Measurements from ENCODE around the gene TOLLIP.

Gene TOLLIP

GRCh38 chr11:1283906-1284305, 25.5 kb downstream of the TOLLIP start:
- no peaks in the 10 kb centered on the region for H3K27me3 ChIP-seq (replicated peaks; ENCODE audit: control insufficient read depth, insufficient read depth, low read length)
- peaks cover 78% of the 10 kb centered on the region for H3K36me3 ChIP-seq (ENCODE audit: control insufficient read depth, insufficient read depth, low read length, severe bottlenecking)
- no peaks in the 10 kb centered on the region for H3K4me1 ChIP-seq (ENCODE audit: control insufficient read depth, insufficient read depth, low read length)
- H3K9ac ChIP-seq (ENCODE audit: low read length), result no peak overlapping the region
- no peak overlapping the region for H3K4me3 ChIP-seq (ENCODE audit: low read length)
- DNase-seq (ENCODE audit: low read depth), result no peak
- H3K9me3 ChIP-seq (ENCODE audit: control insufficient read depth, low read length), result no peaks in the 10 kb centered on the region

GRCh38 chr11:1283091-1283511, 26.3 kb downstream of the TOLLIP start:
- no peak overlapping the region for H3K9ac ChIP-seq (ENCODE audit: low read length)
- DNase-seq (ENCODE audit: low read depth), result no peak
- no peaks in the 10 kb centered on the region for H3K4me1 ChIP-seq (ENCODE audit: control insufficient read depth, insufficient read depth, low read length)
- H3K4me3 ChIP-seq (ENCODE audit: low read length), result no peak overlapping the region
- no peaks in the 10 kb centered on the region for H3K27me3 ChIP-seq (replicated peaks; ENCODE audit: control insufficient read depth, insufficient read depth, low read length)
- H3K9me3 ChIP-seq (ENCODE audit: control insufficient read depth, low read length), result no peaks in the 10 kb centered on the region
- H3K36me3 ChIP-seq (ENCODE audit: control insufficient read depth, insufficient read depth, low read length, severe bottlenecking), result peaks cover 71% of the 10 kb centered on the region

GRCh38 chr11:1281974-1282365, 27.5 kb downstream of the TOLLIP start:
- Histone ChIP-seq H3K9me3 (ENCODE audit: control insufficient read depth, low read length) (no peaks in the 10 kb centered on the region), H3K9ac (ENCODE audit: low read length) (no peak overlapping the region), H3K36me3 (ENCODE audit: control insufficient read depth, insufficient read depth, low read length, severe bottlenecking) (peaks cover 67% of the 10 kb centered on the region), H3K27me3 (replicated peaks; ENCODE audit: control insufficient read depth, insufficient read depth, low read length) (no peaks in the 10 kb centered on the region), H3K4me1 (ENCODE audit: control insufficient read depth, insufficient read depth, low read length) (no peaks in the 10 kb centered on the region), H3K4me3 (ENCODE audit: low read length) (no peak overlapping the region)
- DNase-seq (ENCODE audit: low read depth), result no peak

- H3K9me3 ChIP-seq (ENCODE audit: control insufficient read depth, low read length), result no peaks in the 10 kb centered on the region
- H3K4me3 ChIP-seq (ENCODE audit: low read length), result no peak overlapping the region
- no peak overlapping the region for H3K9ac ChIP-seq (ENCODE audit: low read length)
- no peaks in the 10 kb centered on the region for H3K27me3 ChIP-seq (replicated peaks; ENCODE audit: control insufficient read depth, insufficient read depth, low read length)
- no peaks in the 10 kb centered on the region for H3K4me1 ChIP-seq (ENCODE audit: control insufficient read depth, insufficient read depth, low read length)
- H3K36me3 ChIP-seq (ENCODE audit: control insufficient read depth, insufficient read depth, low read length, severe bottlenecking), result peaks cover 67% of the 10 kb centered on the region
- no peak for DNase-seq (ENCODE audit: low read depth)
Observed at GRCh38 chr11:1281326-1281973, 28.0 kb downstream of the TOLLIP start.

GRCh38 chr11:1280116-1281035, 29.1 kb downstream of the TOLLIP start:
- Histone ChIP-seq H3K36me3 (ENCODE audit: control insufficient read depth, insufficient read depth, low read length, severe bottlenecking) (peaks cover 67% of the 10 kb centered on the region), H3K9me3 (ENCODE audit: control insufficient read depth, low read length) (no peaks in the 10 kb centered on the region), H3K27me3 (replicated peaks; ENCODE audit: control insufficient read depth, insufficient read depth, low read length) (no peaks in the 10 kb centered on the region), H3K4me3 (ENCODE audit: low read length) (no peak overlapping the region), H3K9ac (ENCODE audit: low read length) (no peak overlapping the region), H3K4me1 (ENCODE audit: control insufficient read depth, insufficient read depth, low read length) (no peaks in the 10 kb centered on the region)
- DNase-seq (ENCODE audit: low read depth), result no peak

- no peaks in the 10 kb centered on the region for H3K9me3 ChIP-seq (ENCODE audit: control insufficient read depth, low read length)
- H3K27me3 ChIP-seq (replicated peaks; ENCODE audit: control insufficient read depth, insufficient read depth, low read length), result no peaks in the 10 kb centered on the region
- H3K36me3 ChIP-seq (ENCODE audit: control insufficient read depth, insufficient read depth, low read length, severe bottlenecking), result peaks cover 63% of the 10 kb centered on the region
- no peaks in the 10 kb centered on the region for H3K4me1 ChIP-seq (ENCODE audit: control insufficient read depth, insufficient read depth, low read length)
- no peak for DNase-seq (ENCODE audit: low read depth)
- H3K4me3 ChIP-seq (ENCODE audit: low read length), result no peak overlapping the region
- no peak overlapping the region for H3K9ac ChIP-seq (ENCODE audit: low read length)
Observed at GRCh38 chr11:1279674-1280055, 29.8 kb downstream of the TOLLIP start.

- Histone ChIP-seq H3K9ac (ENCODE audit: low read length) (no peak overlapping the region), H3K36me3 (ENCODE audit: control insufficient read depth, insufficient read depth, low read length, severe bottlenecking) (peaks cover 60% of the 10 kb centered on the region)
Observed at GRCh38 chr11:1278766-1279673, 30.4 kb downstream of the TOLLIP start.

GRCh38 chr11:1277936-1278512, 31.4 kb downstream of the TOLLIP start:
- no peak for DNase-seq (ENCODE audit: low read depth)
- H3K4me1 ChIP-seq (ENCODE audit: control insufficient read depth, insufficient read depth, low read length), result no peaks in the 10 kb centered on the region
- no peaks in the 10 kb centered on the region for H3K27me3 ChIP-seq (replicated peaks; ENCODE audit: control insufficient read depth, insufficient read depth, low read length)
- H3K4me3 ChIP-seq (ENCODE audit: low read length), result no peak overlapping the region
- no peak overlapping the region for H3K9ac ChIP-seq (ENCODE audit: low read length)
- peaks cover 51% of the 10 kb centered on the region for H3K36me3 ChIP-seq (ENCODE audit: control insufficient read depth, insufficient read depth, low read length, severe bottlenecking)
- H3K9me3 ChIP-seq (ENCODE audit: control insufficient read depth, low read length), result no peaks in the 10 kb centered on the region

More at GRCh38 chr11:1278766-1279673, 30.4 kb downstream of the TOLLIP start:
- no peaks in the 10 kb centered on the region for H3K27me3 ChIP-seq (replicated peaks; ENCODE audit: control insufficient read depth, insufficient read depth, low read length)
- H3K4me3 ChIP-seq (ENCODE audit: low read length), result no peak overlapping the region
- DNase-seq (ENCODE audit: low read depth), result no peak
- no peaks in the 10 kb centered on the region for H3K4me1 ChIP-seq (ENCODE audit: control insufficient read depth, insufficient read depth, low read length)
- H3K9me3 ChIP-seq (ENCODE audit: control insufficient read depth, low read length), result no peaks in the 10 kb centered on the region

- DNase-seq (ENCODE audit: low read depth), result no peak
- Histone ChIP-seq H3K4me1 (ENCODE audit: control insufficient read depth, insufficient read depth, low read length) (no peaks in the 10 kb centered on the region), H3K9me3 (ENCODE audit: control insufficient read depth, low read length) (no peaks in the 10 kb centered on the region), H3K4me3 (ENCODE audit: low read length) (no peak overlapping the region), H3K27me3 (replicated peaks; ENCODE audit: control insufficient read depth, insufficient read depth, low read length) (no peaks in the 10 kb centered on the region), H3K9ac (ENCODE audit: low read length) (no peak overlapping the region), H3K36me3 (ENCODE audit: control insufficient read depth, insufficient read depth, low read length, severe bottlenecking) (peaks cover 48% of the 10 kb centered on the region)
Observed at GRCh38 chr11:1276866-1277615, 32.4 kb downstream of the TOLLIP start.

- no peaks in the 10 kb centered on the region for H3K27me3 ChIP-seq (replicated peaks; ENCODE audit: control insufficient read depth, insufficient read depth, low read length)
- no peak overlapping the region for H3K4me3 ChIP-seq (ENCODE audit: low read length)
- H3K9me3 ChIP-seq (ENCODE audit: control insufficient read depth, low read length), result no peaks in the 10 kb centered on the region
- H3K9ac ChIP-seq (ENCODE audit: low read length), result no peak overlapping the region
- H3K36me3 ChIP-seq (ENCODE audit: control insufficient read depth, insufficient read depth, low read length, severe bottlenecking), result peaks cover 40% of the 10 kb centered on the region
- no peak for DNase-seq (ENCODE audit: low read depth)
- no peaks in the 10 kb centered on the region for H3K4me1 ChIP-seq (ENCODE audit: control insufficient read depth, insufficient read depth, low read length)
Observed at GRCh38 chr11:1276041-1276790, 33.2 kb downstream of the TOLLIP start.
